NCI-H460 (cell line): ENCODE results near the gene MYL7. TPM values are rescaled to one million over a fixed set of nuclear protein-coding genes. Genes with fewer than 3 reads are reported as not detected.
"Not testable (repeated sequence)": the region's sequence is repeated elsewhere in the genome, so short reads cannot be mapped to it uniquely, and the experiment has no call there.

Source experiments
- DNase-seq: peaks from one replicate; pipeline ENCODE4 v3.0.0-alpha.2; 2016; ENCODE audit warnings: low read depth; ENCODE audit errors: extremely low read depth
- polyA plus RNA-seq: library from polyadenylated mRNA; depleted of rRNA; stranded (reverse); fragments of >200 nt; gene quantifications from 2 replicates; pipeline ENCODE4 v1.2.3, GENCODE V29; 2014; cell fraction: nucleus; rRNA removed
- total RNA-seq: library from RNA; depleted of rRNA; stranded (reverse); fragments of >200 nt; shearing (Covaris generic); gene quantifications from 2 replicates; pipeline ENCODE4 v1.2.3, GENCODE V29; 2014; rRNA removed

The MYL7 gene, protein sequence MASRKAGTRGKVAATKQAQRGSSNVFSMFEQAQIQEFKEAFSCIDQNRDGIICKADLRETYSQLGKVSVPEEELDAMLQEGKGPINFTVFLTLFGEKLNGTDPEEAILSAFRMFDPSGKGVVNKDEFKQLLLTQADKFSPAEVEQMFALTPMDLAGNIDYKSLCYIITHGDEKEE
- not detected in 2 replicates for total RNA-seq
- polyA plus RNA-seq, result not detected in 2 replicates

GRCh38 chr7:44141221-44141850 is at the start of gene MYL7:
Gene MYL7, minus strand, starts transcription at chr7:44141332. Its CDS starts 27 bp downstream, at chr7:44141305.
- DNase-seq, result no peak

DNA sequence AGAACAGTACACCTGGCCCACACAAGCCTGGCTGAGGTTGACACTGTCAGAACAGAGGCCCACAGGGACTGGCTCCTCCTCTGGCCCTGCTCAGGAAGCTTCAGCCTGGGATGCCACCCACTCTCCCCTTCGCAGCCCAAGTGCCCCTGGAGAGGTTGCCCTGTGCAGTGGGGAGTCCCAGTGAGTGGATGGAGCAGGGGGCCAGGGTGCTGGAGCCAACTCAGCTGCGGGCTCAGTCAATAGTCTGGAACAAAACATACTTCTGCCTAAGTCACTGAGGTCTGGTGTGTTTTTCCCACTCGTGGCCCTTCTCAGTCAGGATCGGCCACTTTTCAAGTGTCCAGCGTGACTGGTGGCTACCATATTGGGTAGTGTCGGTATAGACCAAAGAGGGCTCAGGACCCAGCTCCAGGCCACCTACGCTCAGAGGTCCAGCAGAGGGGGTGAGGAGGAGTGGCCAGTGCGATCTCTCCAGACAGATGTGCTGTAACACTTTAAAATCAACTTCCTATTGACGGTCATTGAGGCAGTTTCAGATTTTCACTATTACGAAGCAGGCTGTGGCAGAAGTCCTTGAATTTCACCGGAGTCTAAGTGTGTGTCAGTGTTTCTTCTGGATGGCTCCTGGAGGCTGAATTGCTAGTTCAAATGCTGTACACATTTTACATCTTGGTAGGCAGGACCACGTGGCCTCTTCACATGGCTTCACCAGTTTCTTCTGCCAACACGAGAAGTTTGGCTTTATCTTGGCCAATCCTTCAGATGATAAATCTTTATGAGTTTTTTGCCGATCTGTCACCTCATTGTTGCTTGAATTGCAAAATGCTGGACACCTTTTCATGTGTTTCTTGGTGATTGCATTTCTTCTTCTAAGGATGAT is 49.1 kb upstream of the MYL7 start:
- no peak for DNase-seq

DNA sequence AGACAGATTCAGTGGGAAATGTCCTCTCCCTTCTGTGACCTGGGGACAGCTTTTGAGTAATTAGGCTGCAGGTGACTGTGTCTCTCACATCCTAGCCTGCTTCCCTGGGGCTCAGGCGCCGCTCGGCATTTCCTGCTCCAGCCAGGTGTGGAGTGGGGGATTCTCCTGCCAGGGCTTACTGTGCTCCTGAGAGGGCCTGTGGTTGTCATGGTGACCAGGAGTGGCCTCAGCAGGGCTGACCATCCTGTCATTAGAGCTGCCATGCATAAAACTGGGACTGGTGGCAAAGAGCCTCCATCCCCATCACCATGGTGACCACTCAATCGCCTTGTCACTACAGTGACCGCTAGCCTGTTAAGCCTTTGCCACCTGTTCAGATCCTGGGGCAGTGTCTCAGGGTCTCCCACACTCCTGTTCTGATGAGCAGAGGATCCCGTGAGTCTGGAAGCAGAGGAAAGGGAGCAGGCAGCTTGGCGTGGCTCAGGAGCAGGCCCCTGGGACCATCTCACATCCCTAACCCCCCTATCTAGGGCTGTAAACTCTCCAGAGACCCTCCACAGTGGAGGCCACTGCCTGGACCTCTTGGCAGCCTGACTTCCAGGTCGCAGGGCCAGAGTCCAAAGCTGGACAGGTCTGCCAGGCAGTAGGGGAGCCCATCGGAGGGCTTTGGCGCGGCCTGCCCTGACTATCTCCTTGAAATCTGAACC is 48.3 kb upstream of the MYL7 start, which contains the start of gene GCK:
GCK (minus strand) TSS at position 154 of the 707 bp plus-strand sequence. CDS start 486 bp downstream, outside the sequence.
- DNase-seq, result no peak

- no peak for DNase-seq
Measured at GRCh38 chr7:44188480-44189225, 47.5 kb upstream of the MYL7 start.

- DNase-seq, result no peak
Measured at GRCh38 chr7:44187636-44188416, 46.7 kb upstream of the MYL7 start.

DNA sequence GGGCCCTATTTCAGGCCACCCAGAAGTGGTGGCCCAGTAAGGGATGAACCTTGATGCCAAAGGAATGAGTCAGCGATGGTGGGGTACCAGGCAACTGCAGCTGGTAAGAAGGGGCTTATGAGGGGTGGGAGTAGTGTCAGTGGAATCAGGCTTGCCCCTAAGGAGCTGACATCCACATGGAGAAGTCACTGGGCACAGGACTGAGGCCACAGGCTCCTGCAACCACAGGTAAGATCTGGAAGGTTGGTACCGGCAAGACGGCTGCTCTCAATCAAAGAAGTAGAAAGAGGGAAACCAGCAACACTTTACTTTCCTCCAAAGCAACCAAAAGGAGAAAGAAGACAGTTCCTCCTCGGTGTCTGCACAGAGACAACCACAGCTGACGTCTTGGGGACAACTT is 45.6 kb upstream of the MYL7 start:
- DNase-seq, result no peak

GRCh38 chr7:44185729-44186128 is 44.6 kb upstream of the MYL7 start:
- DNase-seq, result no peak

- no peak for DNase-seq
Measured at GRCh38 chr7:44184873-44185446, 43.8 kb upstream of the MYL7 start.

DNA sequence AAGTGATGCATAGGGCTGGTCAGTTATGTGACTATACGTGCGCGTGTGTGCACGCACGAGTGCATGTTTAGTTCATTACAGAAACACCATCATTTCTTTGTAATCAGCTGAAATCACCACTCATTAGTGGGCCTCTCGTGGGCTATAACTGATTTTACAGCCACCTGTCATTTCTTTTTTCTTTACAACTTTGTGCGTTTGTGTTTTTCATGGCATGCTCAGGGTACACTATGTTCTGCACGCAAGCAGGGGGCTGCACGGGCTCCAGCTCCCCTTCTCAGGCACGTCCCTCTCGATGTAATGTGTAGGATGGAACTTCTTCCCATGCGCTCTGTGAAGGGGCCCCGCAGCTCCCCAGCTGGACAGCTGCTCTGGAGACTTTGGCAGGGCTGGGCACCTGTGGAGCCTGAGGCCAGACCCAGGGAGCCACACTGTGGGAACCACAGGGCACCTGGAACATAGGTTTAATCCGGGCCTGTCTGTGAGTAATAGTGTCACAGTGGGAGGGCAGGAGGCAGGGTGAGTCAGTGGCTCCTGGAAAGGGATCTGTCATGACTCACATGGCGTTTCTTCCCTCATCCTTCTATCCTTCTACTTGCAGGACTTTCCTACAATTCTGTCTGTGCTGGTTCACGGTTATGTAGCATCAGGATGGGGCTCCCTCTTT is 43.2 kb upstream of the MYL7 start:
- DNase-seq, result peak; percentile 34

DNA sequence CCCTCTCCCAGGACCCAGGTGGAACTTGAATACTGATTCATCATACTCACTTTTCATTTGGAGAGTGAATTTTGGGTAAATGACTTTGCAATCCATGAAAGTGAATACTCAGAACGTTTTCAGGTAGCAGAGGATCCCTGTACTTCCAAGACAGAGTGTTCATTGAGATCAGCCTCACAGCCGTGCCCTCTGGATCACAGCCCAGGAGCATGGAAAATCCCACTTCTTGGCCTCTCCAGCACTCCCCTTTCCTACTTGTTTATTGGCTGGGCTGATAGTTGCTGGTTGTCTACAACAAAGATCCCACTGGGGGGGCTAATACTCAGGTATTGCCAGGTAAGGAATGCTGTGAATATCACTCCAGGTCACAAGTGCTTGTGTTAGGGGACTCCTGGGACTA is 42.3 kb upstream of the MYL7 start:
- DNase-seq, result no peak

GRCh38 chr7:44182827-44183226 is 41.7 kb upstream of the MYL7 start:
- no peak for DNase-seq

- DNase-seq, result no peak
Measured at GRCh38 chr7:44180631-44181030, 39.5 kb upstream of the MYL7 start.

DNA sequence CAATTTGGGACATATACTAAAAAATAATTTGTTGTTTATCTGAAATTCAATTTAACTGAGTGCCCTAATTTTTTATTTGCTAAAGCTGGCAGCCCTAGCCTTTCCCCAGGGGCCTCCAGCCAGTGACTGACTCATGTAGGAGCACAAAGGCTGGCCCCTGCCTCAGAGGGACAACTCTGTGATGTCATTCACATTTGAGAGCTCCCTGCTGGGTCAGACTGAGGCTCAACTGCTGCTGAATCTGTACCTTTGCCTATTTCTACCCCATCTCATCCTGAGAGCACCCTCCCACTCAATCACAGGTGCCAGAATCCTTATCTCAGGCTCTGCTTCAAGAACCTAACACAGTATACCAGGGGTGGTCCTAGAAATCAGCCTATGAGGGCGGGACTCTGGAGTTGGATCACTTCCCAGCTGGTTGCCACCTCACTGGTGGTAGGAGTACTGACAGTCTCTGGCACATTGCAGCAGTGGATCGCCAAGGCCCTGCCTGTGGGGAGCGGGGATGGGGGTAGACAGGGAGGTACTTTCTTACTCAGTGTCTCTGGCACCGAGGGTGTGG is 36.5 kb upstream of the MYL7 start:
- no peak for DNase-seq

- DNase-seq, result no peak
Measured at GRCh38 chr7:44176486-44176885, 35.4 kb upstream of the MYL7 start.

GRCh38 chr7:44175730-44176129 is 34.6 kb upstream of the MYL7 start:
- DNase-seq, result no peak

DNA sequence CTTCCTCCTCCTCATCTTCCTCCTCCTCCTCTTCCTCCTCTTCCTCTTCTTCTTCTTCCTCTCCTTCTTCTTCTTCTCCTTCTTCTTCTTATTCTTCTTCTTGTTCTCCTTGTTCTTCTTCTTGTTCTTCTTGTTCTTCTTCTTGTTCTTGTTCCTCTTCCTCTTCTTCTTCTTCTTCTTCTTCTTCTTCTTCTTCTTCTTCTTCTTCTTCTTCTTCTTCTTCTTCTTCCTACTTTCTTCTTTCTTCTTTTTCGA is 33.5 kb upstream of the MYL7 start:
- not testable (repeated sequence) for DNase-seq

- no peak for DNase-seq
Measured at GRCh38 chr7:44173911-44174693, 33.0 kb upstream of the MYL7 start.
